GM12864 (cell line): Measurements from ENCODE around the gene MINDY4B.

ENCODE experiments used
- DNase-seq: peaks from one replicate; pipeline ENCODE4 v3.0.0-alpha.2; 2011; ENCODE audit warnings: low read depth
- H3K4me3 ChIP-seq: 2 replicates; pipeline ENCODE4 v1.5.1; 2011; ENCODE audit warnings: mild to moderate bottlenecking, low read depth, low read length, control low read depth
- TF ChIP-seq, protein P1 (sequence below): IDR thresholded peaks from 2 replicates; pipeline ENCODE4 v1.5.1; 2011; ENCODE audit warnings: low read depth, mild to moderate bottlenecking, moderate library complexity, low read length, control low read depth, inconsistent platforms; ENCODE audit errors: missing control alignments

The MINDY4B gene

GRCh38 chr3:150917951-150918350 is 12.7 kb upstream of the MINDY4B start:
- no peak overlapping the region for H3K4me3 ChIP-seq
- no peak for DNase-seq
- TF ChIP-seq, protein P1, sequence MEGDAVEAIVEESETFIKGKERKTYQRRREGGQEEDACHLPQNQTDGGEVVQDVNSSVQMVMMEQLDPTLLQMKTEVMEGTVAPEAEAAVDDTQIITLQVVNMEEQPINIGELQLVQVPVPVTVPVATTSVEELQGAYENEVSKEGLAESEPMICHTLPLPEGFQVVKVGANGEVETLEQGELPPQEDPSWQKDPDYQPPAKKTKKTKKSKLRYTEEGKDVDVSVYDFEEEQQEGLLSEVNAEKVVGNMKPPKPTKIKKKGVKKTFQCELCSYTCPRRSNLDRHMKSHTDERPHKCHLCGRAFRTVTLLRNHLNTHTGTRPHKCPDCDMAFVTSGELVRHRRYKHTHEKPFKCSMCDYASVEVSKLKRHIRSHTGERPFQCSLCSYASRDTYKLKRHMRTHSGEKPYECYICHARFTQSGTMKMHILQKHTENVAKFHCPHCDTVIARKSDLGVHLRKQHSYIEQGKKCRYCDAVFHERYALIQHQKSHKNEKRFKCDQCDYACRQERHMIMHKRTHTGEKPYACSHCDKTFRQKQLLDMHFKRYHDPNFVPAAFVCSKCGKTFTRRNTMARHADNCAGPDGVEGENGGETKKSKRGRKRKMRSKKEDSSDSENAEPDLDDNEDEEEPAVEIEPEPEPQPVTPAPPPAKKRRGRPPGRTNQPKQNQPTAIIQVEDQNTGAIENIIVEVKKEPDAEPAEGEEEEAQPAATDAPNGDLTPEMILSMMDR: no peak

DNA sequence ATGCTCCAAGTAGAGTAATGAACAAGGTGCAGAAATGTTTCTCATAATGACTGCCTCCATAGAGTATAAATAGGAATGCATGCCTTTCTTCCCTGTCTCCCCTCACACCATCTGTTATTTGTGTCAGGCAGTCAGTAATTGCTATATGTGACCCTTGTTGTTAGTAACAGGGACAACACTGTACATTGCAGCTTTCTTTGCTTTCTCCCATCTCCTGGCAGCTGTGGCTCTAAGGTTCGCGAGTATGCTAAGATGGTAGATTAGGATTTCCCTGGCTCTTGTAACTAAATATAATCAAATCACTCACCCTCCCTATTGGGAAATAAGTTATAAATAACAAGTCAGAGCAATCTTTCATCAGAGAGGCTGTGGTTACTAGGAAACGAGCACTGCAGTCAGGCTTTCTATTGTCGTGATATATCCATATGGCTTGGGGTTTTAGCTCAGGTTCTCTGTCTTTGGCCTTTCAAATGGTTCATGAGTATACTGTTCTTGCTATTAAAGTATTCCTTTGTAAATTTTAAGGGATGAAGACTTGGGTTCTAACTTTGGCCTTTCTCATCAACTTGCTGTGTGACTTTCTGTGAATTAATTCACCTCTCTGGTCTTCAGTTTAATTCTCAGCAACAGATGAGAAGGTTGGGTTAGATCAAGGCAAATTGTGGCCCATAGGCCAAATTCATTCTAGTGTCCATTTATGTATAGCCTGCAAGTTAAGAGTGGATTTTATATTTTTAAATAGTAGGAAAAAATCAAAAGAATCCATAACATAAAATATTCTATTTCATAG is 8.1 kb upstream of the MINDY4B start:
- DNase-seq: no peak
- no peak overlapping the region for H3K4me3 ChIP-seq

DNA sequence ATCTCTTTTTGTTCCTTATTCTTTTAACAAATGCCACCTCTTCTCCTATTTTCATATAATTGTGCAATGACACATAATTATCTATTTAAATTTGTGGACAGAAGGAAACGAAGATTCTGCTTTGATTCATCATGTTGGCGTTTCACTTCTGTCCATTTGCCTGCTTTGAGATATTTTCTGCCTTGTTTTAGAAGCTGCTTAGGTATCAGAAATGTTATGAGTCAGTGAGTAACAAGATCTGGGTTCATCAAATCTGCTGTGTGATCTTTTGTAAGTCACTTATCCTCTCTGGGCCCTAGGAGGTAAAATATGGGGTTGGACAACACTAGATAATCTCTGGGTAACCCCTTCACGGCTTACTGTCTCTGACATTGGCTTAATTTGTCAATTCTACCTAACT is 7.3 kb upstream of the MINDY4B start:
- peak; percentile 44 for DNase-seq
- TF ChIP-seq, protein P1: no peak
- H3K4me3 ChIP-seq: no peak overlapping the region

More for the DNA sequence above, 8.1 kb upstream of the MINDY4B start:
- TF ChIP-seq, protein P1: no peak

DNA sequence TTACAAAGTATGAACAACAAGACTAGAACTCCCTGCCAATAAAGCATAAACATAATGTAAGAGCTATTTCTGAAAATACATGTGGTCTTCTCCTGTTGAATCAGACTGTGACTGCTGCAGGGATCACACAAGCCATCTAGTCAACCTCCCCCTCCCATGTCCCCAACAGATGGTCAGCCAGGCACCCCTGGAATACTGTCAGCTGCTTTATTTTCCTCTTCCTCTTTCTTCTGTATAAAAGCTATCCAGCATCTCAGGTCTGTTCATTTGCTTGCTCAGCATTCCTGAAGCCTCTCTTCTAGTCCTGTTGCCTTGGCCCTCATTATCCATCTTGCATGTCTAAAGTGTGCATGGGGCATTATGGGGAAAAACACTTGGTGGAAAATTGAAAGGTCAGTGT is 6.5 kb upstream of the MINDY4B start:
- no peak overlapping the region for H3K4me3 ChIP-seq
- TF ChIP-seq, protein P1: no peak
- DNase-seq: no peak

- no peak overlapping the region for H3K4me3 ChIP-seq
- TF ChIP-seq, protein P1: no peak
- no peak for DNase-seq
These were observed 1.2 kb upstream of the MINDY4B start for GRCh38 chr3:150906461-150906860.

DNA sequence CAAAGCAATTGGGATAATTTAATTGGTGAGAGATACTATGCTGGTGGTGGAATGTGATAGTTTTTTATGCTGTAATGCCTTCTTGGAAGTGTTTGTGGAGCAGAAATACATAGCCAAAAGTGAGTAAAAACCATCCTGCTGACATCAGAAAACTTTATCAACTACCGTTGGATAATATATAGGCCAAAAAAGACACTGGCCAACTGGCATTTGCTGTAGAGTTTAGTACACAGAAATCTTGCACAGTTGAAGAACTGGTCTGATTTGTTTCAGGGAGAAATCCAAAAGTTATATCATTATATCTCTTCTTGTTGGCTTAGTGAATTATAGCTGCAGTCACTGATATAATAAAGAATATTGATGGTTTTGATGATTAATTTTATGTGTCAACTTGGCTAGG is 507 bp upstream of the MINDY4B start:
- no peak for DNase-seq
- TF ChIP-seq, protein P1: no peak

DNA sequence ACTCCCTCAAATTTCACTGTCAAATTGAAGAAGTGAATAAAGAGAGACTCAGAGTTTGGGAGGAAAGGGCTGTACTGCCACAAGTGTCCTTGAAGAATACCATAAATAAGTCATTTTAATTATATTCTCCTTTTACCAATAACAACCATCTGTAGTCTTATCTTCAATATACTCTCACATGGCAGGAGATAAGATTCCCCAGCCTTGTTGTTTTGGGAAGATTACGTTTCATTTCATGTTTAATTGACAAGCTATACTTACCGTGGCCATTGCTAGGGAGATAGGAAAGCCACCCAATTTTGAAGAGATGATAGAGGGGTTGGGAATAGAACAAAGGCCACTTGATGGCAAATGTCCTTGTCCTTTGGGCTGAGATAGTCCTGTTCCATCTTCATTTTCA is 2.3 kb downstream of the MINDY4B start:
- no peak for DNase-seq
- TF ChIP-seq, protein P1: no peak

More for the DNA sequence above, 507 bp upstream of the MINDY4B start:
- H3K4me3 ChIP-seq: no peak overlapping the region

More for the DNA sequence above, 2.3 kb downstream of the MINDY4B start:
- H3K4me3 ChIP-seq: no peak overlapping the region
